K562 (cell line): ENCODE data around the gene BOC. TPM values are rescaled to one million over a fixed set of nuclear protein-coding genes. Genes with fewer than 3 reads are reported as not detected.

Experiments
- ATAC-seq: fragments of 200-7000 bp; cut with Tn5 transposase; 3 replicates; pipeline ENCODE4 v1.9.1; 2020; ENCODE audit warnings: moderate library complexity
- BruUV-seq: library from RNA; stranded (reverse); fragments of 400-500 nt; replicated peaks from 2 replicates; lab custom pipeline; 2021; lab: Mats Ljungman, UMichigan
- CTCF ChIA-PET: fragments of 300-600 bp; formaldehyde crosslinking; extraction: SDS; loops from one replicate; lab custom pipeline; 2021; ENCODE audit warnings: low intra/inter-chr PET ratio; lab: Yijun Ruan, JAX
- POLR2A ChIA-PET: fragments of 300-600, 350-650 bp; sonication (Branson Sonifier 250); formaldehyde crosslinking; extraction: SDS; loops from one replicate; lab custom pipeline; 2021; ENCODE audit warnings: antibody characterized with exemption, inconsistent platforms; lab: Yijun Ruan, JAX
- DNase-seq, 4 experiments: peaks; one replicate each; pipeline versions ENCODE4 v3.0.0 to v3.0.0-alpha.2; 2011 to 2018; ENCODE audit warnings: low spot score in 3 of 4, mixed read lengths in 3 of 4; ENCODE audit errors: extremely low read depth in 1 of 4
- FAIRE-seq: peaks from 2 replicates; lab custom pipeline; 2011; peaks lifted over from hg19 to GRCh38; lab: Jason Lieb, UNC
- H2AFZ ChIP-seq: 2 replicates; pipeline ENCODE4 v1.6.0; 2011; ENCODE audit warnings: low read depth, low read length, control low read depth, inconsistent platforms
- H3K27ac ChIP-seq: fragments of 200-600 bp; 3 replicates; pipeline ENCODE4 v1.8.0; 2011; ENCODE audit warnings: low read depth, mild to moderate bottlenecking, control low read depth, inconsistent platforms, low read length, moderate library complexity, mixed read lengths; ENCODE audit errors: extremely low read depth
- H3K27me3 ChIP-seq, 2 experiments: fragments of 300-600 bp in 1 of 2; 2 replicates in 1 of 2; 3 replicates in 1 of 2; pipeline versions ENCODE4 v1.6.0 to v1.8.0; 2011; ENCODE audit warnings: inconsistent platforms in 2 of 2, low read length in 2 of 2, mild to moderate bottlenecking in 1 of 2, mixed read lengths in 1 of 2, moderate library complexity in 1 of 2; ENCODE audit not compliant: control insufficient read depth in 2 of 2, insufficient read depth in 2 of 2
- H3K36me3 ChIP-seq: fragments of 300-600 bp; 3 replicates; pipeline ENCODE4 v1.8.0; 2011; ENCODE audit warnings: mild to moderate bottlenecking, low read length, inconsistent platforms; ENCODE audit not compliant: control insufficient read depth, insufficient read depth
- H3K4me1 ChIP-seq, 2 experiments: fragments of 200-600 bp in 1 of 2; replicated peaks in 1 of 2; 2 replicates in 1 of 2; 3 replicates in 1 of 2; pipeline versions ENCODE4 v1.5.1 to v1.8.0; 2011; ENCODE audit warnings: inconsistent platforms in 2 of 2, low read length in 2 of 2, mild to moderate bottlenecking in 1 of 2, mixed read lengths in 1 of 2, moderate library complexity in 1 of 2; ENCODE audit not compliant: control insufficient read depth in 2 of 2, insufficient read depth in 2 of 2
- H3K4me2 ChIP-seq: 2 replicates; pipeline ENCODE4 v1.6.1; 2011; ENCODE audit warnings: low read length, control low read depth, inconsistent platforms, mixed read lengths; ENCODE audit not compliant: insufficient read depth
- H3K4me3 ChIP-seq: fragments of 200-600 bp; sonication (generic), shearing (Covaris generic); 2 replicates; pipeline ENCODE4 v1.5.1; 2016; ENCODE audit warnings: control low read depth, inconsistent platforms
- H3K79me2 ChIP-seq: fragments of 200-600 bp; 3 replicates; pipeline ENCODE4 v1.8.0; 2011; ENCODE audit warnings: low read length, inconsistent platforms; ENCODE audit not compliant: control insufficient read depth, insufficient read depth
- H3K9ac ChIP-seq, 2 experiments: 2 replicates each; pipeline versions ENCODE4 v1.6.0 to v1.6.1; 2011; ENCODE audit warnings: low read depth in 2 of 2, low read length in 2 of 2, control low read depth in 1 of 2, inconsistent platforms in 1 of 2, mild to moderate bottlenecking in 1 of 2, mixed read lengths in 1 of 2; ENCODE audit not compliant: insufficient read depth in 1 of 2
- H3K9me1 ChIP-seq: one replicate; pipeline ENCODE4 v1.6.0; 2011; ENCODE audit warnings: inconsistent platforms, mild to moderate bottlenecking, low read length, moderate library complexity; ENCODE audit not compliant: control insufficient read depth, insufficient read depth
- H3K9me3 ChIP-seq: replicated peaks from 2 replicates; pipeline ENCODE4 v1.5.1; 2011; ENCODE audit warnings: low read depth, low read length, inconsistent platforms; ENCODE audit not compliant: control insufficient read depth, insufficient read depth
- H4K20me1 ChIP-seq: replicated peaks from 2 replicates; pipeline ENCODE4 v1.6.1; 2011; ENCODE audit warnings: low read length, inconsistent platforms, mixed read lengths; ENCODE audit not compliant: control insufficient read depth, insufficient read depth
- ATF4 ChIP-seq: fragments of 450-650 bp; formaldehyde crosslinking; IDR thresholded peaks from 2 replicates; pipeline ENCODE4 v1.4.0; 2022; ENCODE audit warnings: mild to moderate bottlenecking, moderate library complexity
- ATF7 ChIP-seq: fragments of 450-650 bp; IDR thresholded peaks from 2 replicates; pipeline ENCODE4 v1.7.1; 2014; ENCODE audit warnings: mild to moderate bottlenecking, moderate library complexity
- BCOR ChIP-seq: fragments of 450-650 bp; IDR thresholded peaks from 2 replicates; pipeline ENCODE4 v1.6.1; 2016
- DEAF1 ChIP-seq: fragments of 450-650 bp; formaldehyde crosslinking; IDR thresholded peaks from 2 replicates; pipeline ENCODE4 v1.4.0; 2020; ENCODE audit warnings: mild to moderate bottlenecking, moderate library complexity
- HLTF ChIP-seq: fragments of 450-650 bp; IDR thresholded peaks from 2 replicates; pipeline ENCODE4 v1.6.1; 2016
- HOMEZ ChIP-seq: fragments of 250-450 bp; sonication (Bioruptor Pico); IDR thresholded peaks from 2 replicates; pipeline ENCODE4 v1.4.0; 2020; ENCODE audit warnings: mild to moderate bottlenecking, moderate library complexity
- NONO ChIP-seq, 2 experiments: fragments of 200-400 bp in 1 of 2; fragments of 450-650 bp in 1 of 2; formaldehyde crosslinking in 1 of 2; IDR thresholded peaks; 2 replicates each; pipeline ENCODE4 v1.6.1; 2017; ENCODE audit warnings: low read depth in 2 of 2, mild to moderate bottlenecking in 2 of 2, moderate library complexity in 2 of 2, low read length in 1 of 2
- POLR2H ChIP-seq: IDR thresholded peaks from 2 replicates; pipeline ENCODE4 v1.6.1; 2016; ENCODE audit warnings: missing genetic modification characterization, low read depth, mild to moderate bottlenecking, control low read depth, missing compliant biosample characterization, moderate library complexity
- SMARCC2 ChIP-seq: fragments of 450-650 bp; IDR thresholded peaks from 2 replicates; pipeline ENCODE4 v1.6.1; 2017; ENCODE audit warnings: antibody characterized with exemption, moderate library complexity, mild to moderate bottlenecking, low read depth
- STAT6 ChIP-seq: sonication (generic); formaldehyde crosslinking; IDR thresholded peaks from 2 replicates; pipeline ENCODE4 v1.8.1; 2023; ENCODE audit warnings: mild to moderate bottlenecking, missing genetic modification reagents
- ZNF609 ChIP-seq: sonication (generic); formaldehyde crosslinking; IDR thresholded peaks from 2 replicates; pipeline ENCODE4 v1.8.1; 2023; ENCODE audit warnings: missing genetic modification reagents, mild to moderate bottlenecking, borderline replicate concordance
- WGBS: fragments of 100-300 bp; shearing (Covaris generic); methylation state at CpG from one replicate; pipeline ENCODE4 v1.1.6; 2016; ENCODE audit warnings: low coverage, mixed read lengths; ENCODE audit not compliant: insufficient coverage; ENCODE audit errors: missing lambda C conversion rate; 5-methylcytosine and 5-hydroxymethylcytosine counted together
- in situ Hi-C: fragments of 300-500 bp; cut with MboI; formaldehyde crosslinking; loops from 4 replicates; pipeline ENCODE4 v1.15.0; 2018; ENCODE audit warnings: inconsistent platforms, mixed read lengths
- intact Hi-C: fragments of 100-400 bp; cut with micrococcal nuclease; formaldehyde crosslinking; loops from 2 replicates; pipeline ENCODE4 v1.14.2; 2022
- polyA plus RNA-seq, 8 experiments: library from polyadenylated mRNA; depleted of rRNA in 4 of 8; stranded (reverse) in 5 of 8; unstranded in 3 of 8; fragments of >200 nt; fragmentation: Nextera tagmentation in 2 of 8; fragmentation: Illumina TruSeq in 1 of 8; extraction: Ambion mirVana in 2 of 8; extraction: Trizol in 1 of 8; gene quantifications; 2 replicates each; pipeline versions ENCODE4 v1.2.1 to v1.2.3, GENCODE V29; 2011 to 2014; ENCODE audit warnings: inconsistent platforms in 1 of 8, missing spikeins in 1 of 8
- total RNA-seq, 7 experiments: library from RNA; depleted of rRNA in 6 of 7; stranded (reverse); fragments of >200 nt in 6 of 7; fragmentation: Illumina TruSeq in 2 of 7; extraction: Trizol in 2 of 7; gene quantifications; 2 replicates each; pipeline versions ENCODE4 v1.2.1 to v1.2.3, GENCODE V29; 2011 to 2021; ENCODE audit warnings: low replicate concordance in 1 of 7

Gene BOC
- total and polyA plus RNA-seq, 9 of the 15 experiments (the other 6 are each of a cell fraction or from before 2014, with no cell fraction given): not detected

- Histone ChIP-seq H4K20me1 (no peaks in the 10 kb centered on the region), H2AFZ (no peak overlapping the region), H3K36me3 (no peaks in the 10 kb centered on the region), H3K27me3 (no peaks in the 10 kb centered on the region; a peak in 1 of 5 replicates), H3K9me1 (no peaks in the 10 kb centered on the region), H3K4me2 (no peak overlapping the region), H3K9me3 (no peaks in the 10 kb centered on the region), H3K9ac (no peak overlapping the region), H3K4me3 (no peak overlapping the region), H3K27ac (no peak overlapping the region), H3K4me1 (no peaks in the 10 kb centered on the region), H3K79me2 (no peaks in the 10 kb centered on the region)
- BruUV-seq: no TSS peak
- intact Hi-C loops (no loop called here), in situ Hi-C loops (no loop called here)
- ATAC-seq: no peak
- FAIRE-seq: no peak
- CTCF ChIA-PET: no interaction called here
- DNase-seq: no peak
- POLR2A ChIA-PET: interaction anchor here (1.0 kb wide), 1 partner anchor 26 kb away, joined by 3 read pairs; no protein-coding TSS in a partner anchor
- WGBS: 0% methylated on average over 1 of the region's 1 CpG
- TF ChIP-seq ZNF609 (no peak), STAT6 (CRISPR knock-in tag) (no peak), POLR2H (no peak), NONO (IDR thresholded peaks at IDR 0.05; ENCODE audit: low read depth in 2 of 2, low read length in 1 of 2) (no peak), HOMEZ (CRISPR knock-in tag) (no peak), ATF4 (CRISPR knock-in tag) (no peak), ATF7 (no peak), SMARCC2 (no peak), DEAF1 (CRISPR knock-in tag) (no peak), BCOR (no peak), HLTF (no peak)
These were observed 17.6 kb upstream of the BOC start for GRCh38 chr3:113193719-113194118.
